SK-N-SH treated with all-trans-retinoic acid at 6 μM for 48 hours (cell line): Measurements from ENCODE around the gene LGALS3BP.
"Not testable (repeated sequence)": the region's sequence is repeated elsewhere in the genome, so short reads cannot be mapped to it uniquely, and the experiment has no call there.

Experiments used
- ATAC-seq: fragments of 200-7000 bp; cut with Tn5 transposase; 3 replicates; pipeline ENCODE4 v1.9.1; 2020; ENCODE audit warnings: mild to moderate bottlenecking, moderate library complexity
- ARNTL ChIP-seq: fragments of 450-650 bp; formaldehyde crosslinking; IDR thresholded peaks from 2 replicates; pipeline ENCODE4 v1.5.0; 2020; ENCODE audit warnings: low read depth, mild to moderate bottlenecking, moderate library complexity, borderline replicate concordance
- CSDC2 ChIP-seq: fragments of 250-450 bp; sonication (Bioruptor Pico); IDR thresholded peaks from 2 replicates; pipeline ENCODE4 v1.5.0; 2020; ENCODE audit warnings: mild to moderate bottlenecking, moderate library complexity
- CSRNP3 ChIP-seq: fragments of 250-450 bp; sonication (Bioruptor Pico); IDR thresholded peaks from 2 replicates; pipeline ENCODE4 v1.5.1; 2021; ENCODE audit warnings: mild to moderate bottlenecking, moderate library complexity
- ESRRG ChIP-seq: fragments of 250-450 bp; sonication (Bioruptor Pico); IDR thresholded peaks from 2 replicates; pipeline ENCODE4 v1.6.1; 2021; ENCODE audit warnings: mild to moderate bottlenecking
- GLIS3 ChIP-seq: fragments of 250-450 bp; sonication (Bioruptor Pico); IDR thresholded peaks from 2 replicates; pipeline ENCODE4 v1.5.0; 2020; ENCODE audit warnings: mild to moderate bottlenecking, moderate library complexity
- ISL1 ChIP-seq: fragments of 250-450 bp; sonication (Bioruptor Pico); IDR thresholded peaks from 2 replicates; pipeline ENCODE4 v2.1.2; 2022; ENCODE audit warnings: mild to moderate bottlenecking, moderate library complexity
- OSR1 ChIP-seq: fragments of 250-450 bp; sonication (Bioruptor Pico); IDR thresholded peaks from 2 replicates; pipeline ENCODE4 v1.8.0; 2022; ENCODE audit warnings: moderate library complexity, mild to moderate bottlenecking, inconsistent platforms
- PATZ1 ChIP-seq: fragments of 250-450 bp; sonication (Bioruptor Pico); IDR thresholded peaks from 2 replicates; pipeline ENCODE4 v1.8.0; 2020; ENCODE audit warnings: mild to moderate bottlenecking, moderate library complexity, borderline replicate concordance
- POU6F1 ChIP-seq: fragments of 250-450 bp; sonication (Bioruptor Pico); IDR thresholded peaks from 2 replicates; pipeline ENCODE4 v1.8.0; 2021; ENCODE audit warnings: low read depth, mild to moderate bottlenecking, moderate library complexity, borderline replicate concordance
- RARB ChIP-seq: fragments of 250-450 bp; sonication (Bioruptor Pico); IDR thresholded peaks from 2 replicates; pipeline ENCODE4 v1.8.0; 2021; ENCODE audit warnings: mild to moderate bottlenecking, moderate library complexity
- SNAI2 ChIP-seq: fragments of 250-450 bp; sonication (Bioruptor Pico); IDR thresholded peaks from 2 replicates; pipeline ENCODE4 v1.5.0; 2020; ENCODE audit warnings: mild to moderate bottlenecking, moderate library complexity
- TCF4 ChIP-seq: fragments of 250-450 bp; sonication (Bioruptor Pico); IDR thresholded peaks from 2 replicates; pipeline ENCODE4 v1.8.0; 2021; ENCODE audit warnings: mild to moderate bottlenecking, moderate library complexity, borderline replicate concordance
- TOX ChIP-seq: fragments of 250-450 bp; sonication (Bioruptor Pico); IDR thresholded peaks from 2 replicates; pipeline ENCODE4 v1.8.0; 2021; ENCODE audit warnings: mild to moderate bottlenecking, moderate library complexity, borderline replicate concordance
- TSHZ2 ChIP-seq: fragments of 250-450 bp; sonication (Bioruptor Pico); IDR thresholded peaks from 2 replicates; pipeline ENCODE4 v1.5.0; 2020; ENCODE audit warnings: mild to moderate bottlenecking, moderate library complexity
- ZFP3 ChIP-seq: fragments of 250-450 bp; sonication (Bioruptor Pico); IDR thresholded peaks from 2 replicates; pipeline ENCODE4 v1.5.0; 2020; ENCODE audit warnings: mild to moderate bottlenecking, moderate library complexity
- ZFP30 ChIP-seq: fragments of 450-650 bp; formaldehyde crosslinking; IDR thresholded peaks from 2 replicates; pipeline ENCODE4 v1.5.0; 2022; ENCODE audit warnings: mild to moderate bottlenecking, moderate library complexity
- ZNF565 ChIP-seq: fragments of 450-650 bp; formaldehyde crosslinking; conservative IDR thresholded peaks from 2 replicates; pipeline ENCODE4 v1.5.0; 2020; ENCODE audit warnings: low read depth, mild to moderate bottlenecking, moderate library complexity
- ZNF8 ChIP-seq: fragments of 450-650 bp; formaldehyde crosslinking; IDR thresholded peaks from 2 replicates; pipeline ENCODE4 v1.5.0; 2020; ENCODE audit warnings: mild to moderate bottlenecking, moderate library complexity

Gene LGALS3BP

GRCh38 chr17:79023886-79024771 lies 44.4 kb upstream of the LGALS3BP start, which contains the start of gene C1QTNF1 (continued):
- TF ChIP-seq ZFP3 (CRISPR knock-in tag) (0 out of 2 replicates have a peak, but pooled peaks have one; percentile 23), ZNF565 (CRISPR knock-in tag) (no peak), CSRNP3 (no peak), ZFP30 (CRISPR knock-in tag) (no peak), POU6F1 (CRISPR knock-in tag) (no peak), SNAI2 (CRISPR knock-in tag) (no peak; the same call in 1 of the 2 replicates), ESRRG (CRISPR knock-in tag) (no peak), GLIS3 (CRISPR knock-in tag) (no peak)

- no peak for ATAC-seq
- no peak for TF ChIP-seq RARB (CRISPR knock-in tag)
- TF ChIP-seq PATZ1 (CRISPR knock-in tag) = no peak
- TF ChIP-seq TCF4 = no peak
Measured at GRCh38 chr17:79023180-79023705, 43.5 kb upstream of the LGALS3BP start.

- no peak for TF ChIP-seq ESRRG (CRISPR knock-in tag)
- no peak for TF ChIP-seq GLIS3 (CRISPR knock-in tag)
- TF ChIP-seq CSDC2 (CRISPR knock-in tag) = no peak
- TF ChIP-seq TCF4 = no peak
- TF ChIP-seq CSRNP3 = no peak
- no peak for TF ChIP-seq ZNF8
- no peak for TF ChIP-seq PATZ1 (CRISPR knock-in tag)
- no peak for TF ChIP-seq ISL1 (CRISPR knock-in tag)
- TF ChIP-seq ZNF565 (CRISPR knock-in tag) = no peak
- TF ChIP-seq, all 23 proteins: peak for 0
- no peak for ATAC-seq
Measured at GRCh38 chr17:79022507-79022991, 42.8 kb upstream of the LGALS3BP start.

GRCh38 chr17:79021929-79022328 lies 42.2 kb upstream of the LGALS3BP start:
- ATAC-seq = not testable (repeated sequence)

- no peak for ATAC-seq
- no peak for TF ChIP-seq ISL1 (CRISPR knock-in tag)
- no peak for TF ChIP-seq TSHZ2 (CRISPR knock-in tag)
- no peak for TF ChIP-seq CSRNP3
- no peak for TF ChIP-seq TOX
- TF ChIP-seq ZFP30 (CRISPR knock-in tag) = no peak
- TF ChIP-seq OSR1 (CRISPR knock-in tag) = no peak
- no peak for TF ChIP-seq ARNTL (CRISPR knock-in tag)
- no peak for TF ChIP-seq SNAI2 (CRISPR knock-in tag)
- TF ChIP-seq CSDC2 (CRISPR knock-in tag) = no peak
- TF ChIP-seq RARB (CRISPR knock-in tag) = no peak
Measured at GRCh38 chr17:79020631-79021301, 41.0 kb upstream of the LGALS3BP start.
